HCT116 (cell line): ENCODE measurements around the gene GLRB.

Experiments used
- POLR2A ChIP-seq: IDR thresholded peaks from 2 replicates; pipeline ENCODE4 v1.7.0; 2011; ENCODE audit warnings: borderline replicate concordance; ENCODE audit not compliant: insufficient read depth, insufficient read length; ENCODE audit errors: extremely low read depth
- ZBTB33 ChIP-seq: IDR thresholded peaks from 2 replicates; pipeline ENCODE4 v1.6.1; 2011; ENCODE audit warnings: mild to moderate bottlenecking, low read length, moderate library complexity; ENCODE audit not compliant: insufficient replicate concordance; ENCODE audit errors: extremely low read depth
- TF ChIP-seq, protein P1 (sequence below), 3 experiments: fragments of 200-600 bp in 1 of 3; sonication (generic) in 1 of 3; IDR thresholded peaks in 2 of 3; conservative IDR thresholded peaks in 1 of 3; 2 replicates each; pipeline ENCODE4 v1.5.1; 2012 to 2017; ENCODE audit warnings: low read depth in 2 of 3, low read length in 2 of 3, antibody characterized with exemption in 1 of 3, borderline replicate concordance in 1 of 3, control low read depth in 1 of 3, mild to moderate bottlenecking in 1 of 3, mixed read lengths in 1 of 3, mixed run types in 1 of 3, moderate library complexity in 1 of 3; ENCODE audit not compliant: insufficient read depth in 1 of 3

DNA sequence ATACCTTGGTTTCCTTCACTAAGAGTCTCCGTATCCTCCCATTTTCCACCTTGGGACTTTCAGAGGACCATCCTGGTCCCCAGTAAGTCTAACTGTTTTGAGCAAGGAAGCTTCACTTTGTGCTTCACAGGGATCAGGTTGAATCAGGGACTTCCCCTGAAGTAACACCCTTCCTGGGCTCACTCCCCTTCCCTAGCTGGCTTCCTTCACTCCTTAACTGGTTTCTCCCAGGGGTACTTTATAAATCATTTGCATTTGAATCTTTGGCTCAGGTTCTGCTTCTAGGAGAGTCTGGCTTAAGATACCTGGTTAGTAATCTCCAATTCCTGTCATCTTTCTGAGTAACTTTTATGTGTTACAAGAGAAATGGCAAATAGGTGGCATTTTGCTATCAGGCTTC, 120.1 kb downstream of the GLRB start:
- TF ChIP-seq POLR2A (no peak), ZBTB33 (no peak)
- TF ChIP-seq, protein P1, sequence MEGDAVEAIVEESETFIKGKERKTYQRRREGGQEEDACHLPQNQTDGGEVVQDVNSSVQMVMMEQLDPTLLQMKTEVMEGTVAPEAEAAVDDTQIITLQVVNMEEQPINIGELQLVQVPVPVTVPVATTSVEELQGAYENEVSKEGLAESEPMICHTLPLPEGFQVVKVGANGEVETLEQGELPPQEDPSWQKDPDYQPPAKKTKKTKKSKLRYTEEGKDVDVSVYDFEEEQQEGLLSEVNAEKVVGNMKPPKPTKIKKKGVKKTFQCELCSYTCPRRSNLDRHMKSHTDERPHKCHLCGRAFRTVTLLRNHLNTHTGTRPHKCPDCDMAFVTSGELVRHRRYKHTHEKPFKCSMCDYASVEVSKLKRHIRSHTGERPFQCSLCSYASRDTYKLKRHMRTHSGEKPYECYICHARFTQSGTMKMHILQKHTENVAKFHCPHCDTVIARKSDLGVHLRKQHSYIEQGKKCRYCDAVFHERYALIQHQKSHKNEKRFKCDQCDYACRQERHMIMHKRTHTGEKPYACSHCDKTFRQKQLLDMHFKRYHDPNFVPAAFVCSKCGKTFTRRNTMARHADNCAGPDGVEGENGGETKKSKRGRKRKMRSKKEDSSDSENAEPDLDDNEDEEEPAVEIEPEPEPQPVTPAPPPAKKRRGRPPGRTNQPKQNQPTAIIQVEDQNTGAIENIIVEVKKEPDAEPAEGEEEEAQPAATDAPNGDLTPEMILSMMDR (IDR thresholded peaks at IDR 0.05 in 2 of 3, conservative IDR thresholded peaks at IDR 0.05 in 1 of 3; ENCODE audit: borderline replicate concordance in 1 of 3, insufficient read depth in 1 of 3, low read depth in 2 of 3, low read length in 2 of 3): no peak
